ENCODE measurements around the gene TOMM5. TPM values are rescaled to one million over a fixed set of nuclear protein-coding genes. Genes with fewer than 3 reads are reported as not detected.
A peak's percentile ranks its signal among the peaks of the same experiment; 100 is the strongest.

TOMM5 gene
- total RNA-seq, 1 donor: 140 TPM

GRCh38 chr9:37617832-37618231 is 25.4 kb upstream of the TOMM5 start:
- no peak overlapping the region for H3K4me3 ChIP-seq (ENCODE audit: low read depth, low read length)
- peak; percentile 9 for DNase-seq (ENCODE audit: low read depth)
- TF ChIP-seq CTCF (IDR thresholded peaks at IDR 0.05; ENCODE audit: insufficient read depth, low read depth, low read length): no peak

GRCh38 chr9:37617161-37617560 is 24.8 kb upstream of the TOMM5 start:
- no peak overlapping the region for H3K4me3 ChIP-seq (ENCODE audit: low read depth, low read length)
- DNase-seq (ENCODE audit: low read depth): no peak
- TF ChIP-seq CTCF (IDR thresholded peaks at IDR 0.05; ENCODE audit: insufficient read depth, low read depth, low read length): no peak

DNA sequence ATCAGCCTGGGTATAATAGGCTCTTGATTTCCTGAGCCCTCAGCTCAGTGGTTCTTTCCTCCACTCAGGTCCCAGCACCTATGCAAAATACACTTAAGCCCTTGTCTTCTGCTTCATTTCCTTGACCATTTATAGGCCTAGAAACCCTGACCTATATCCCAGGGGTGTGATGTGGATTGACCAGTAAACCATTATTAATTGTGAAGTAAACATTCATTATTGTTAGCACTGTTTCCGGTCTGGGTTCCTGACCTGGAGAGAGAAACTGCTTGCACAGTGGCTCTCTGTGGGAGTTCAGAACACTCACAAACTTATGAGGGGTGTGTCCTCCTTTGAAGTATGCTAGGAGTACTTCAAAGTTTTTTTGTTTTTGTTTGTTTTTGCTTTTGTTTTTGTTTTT is 19.6 kb upstream of the TOMM5 start:
- no peak for DNase-seq (ENCODE audit: low read depth)
- H3K4me3 ChIP-seq (ENCODE audit: low read depth, low read length): no peak overlapping the region
- no peak for TF ChIP-seq CTCF (IDR thresholded peaks at IDR 0.05; ENCODE audit: insufficient read depth, low read depth, low read length)

DNA sequence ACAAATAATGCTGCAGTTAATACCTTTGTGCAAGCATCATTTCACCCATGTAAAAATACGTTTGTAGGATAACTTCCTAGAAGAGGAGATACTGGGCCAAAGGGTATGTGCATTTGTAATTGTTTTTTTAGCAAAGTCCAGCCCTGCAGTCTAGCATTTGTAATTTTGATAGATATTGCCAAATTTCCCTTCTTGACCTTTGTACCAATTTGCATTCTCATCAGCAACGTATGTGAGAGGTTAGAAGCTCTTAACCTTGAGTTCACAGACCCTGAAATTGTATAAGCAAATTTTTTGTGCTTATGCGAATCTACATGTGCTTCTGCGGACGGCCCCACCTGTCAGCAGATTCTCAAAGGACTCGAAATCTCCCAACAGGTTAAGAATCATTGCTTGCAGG is 18.6 kb upstream of the TOMM5 start:
- no peak for TF ChIP-seq CTCF (IDR thresholded peaks at IDR 0.05; ENCODE audit: insufficient read depth, low read depth, low read length)
- DNase-seq (ENCODE audit: low read depth): no peak
- H3K4me3 ChIP-seq (ENCODE audit: low read depth, low read length): no peak overlapping the region

- TF ChIP-seq CTCF (IDR thresholded peaks at IDR 0.05; ENCODE audit: insufficient read depth, low read depth, low read length): no peak
- no peak overlapping the region for H3K4me3 ChIP-seq (ENCODE audit: low read depth, low read length)
- no peak for DNase-seq (ENCODE audit: low read depth)
Observed at GRCh38 chr9:37609735-37610397, 17.5 kb upstream of the TOMM5 start.

- no peak for TF ChIP-seq CTCF (IDR thresholded peaks at IDR 0.05; ENCODE audit: insufficient read depth, low read depth, low read length)
- no peak for DNase-seq (ENCODE audit: low read depth)
Observed at GRCh38 chr9:37608250-37608649, 15.9 kb upstream of the TOMM5 start.

DNA sequence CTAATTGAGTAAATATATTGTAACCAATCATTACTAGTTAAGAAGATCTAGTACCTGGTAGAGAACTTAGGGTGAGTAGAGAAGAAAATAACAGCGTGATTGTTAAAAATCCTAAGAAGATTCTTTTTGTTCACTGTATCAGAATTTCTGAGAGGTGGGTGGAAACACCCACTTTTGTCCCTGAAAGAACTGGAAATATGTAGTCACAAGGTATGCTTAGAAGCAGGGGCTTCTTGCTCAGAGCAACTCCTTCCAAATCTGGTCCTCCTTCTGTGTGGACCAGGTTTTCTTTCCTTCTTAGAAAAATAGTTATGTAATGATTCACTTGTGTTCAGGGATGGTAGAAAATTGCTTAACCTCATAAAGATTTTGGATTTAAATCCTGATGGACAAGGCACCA is 11.9 kb upstream of the TOMM5 start:
- DNase-seq (ENCODE audit: low read depth): no peak
- TF ChIP-seq CTCF (IDR thresholded peaks at IDR 0.05; ENCODE audit: insufficient read depth, low read depth, low read length): no peak
- H3K4me3 ChIP-seq (ENCODE audit: low read depth, low read length): no peak overlapping the region

More at GRCh38 chr9:37608250-37608649, 15.9 kb upstream of the TOMM5 start:
- H3K4me3 ChIP-seq (ENCODE audit: low read depth, low read length): no peak overlapping the region

Data from fibroblast of villous mesenchyme (primary cell).